Prostate gland (tissue), 2 donors: ENCODE data around the gene ZNF516. TPM values are rescaled to one million over a fixed set of nuclear protein-coding genes. Genes with fewer than 3 reads are reported as not detected.
A peak's percentile ranks its signal among the peaks of the same experiment; 100 is the strongest.

Source experiments
- DNase-seq: peaks from one replicate; pipeline ENCODE4 v3.0.0-alpha.2; 2019; ENCODE audit warnings: low spot score
- H3K27ac ChIP-seq, 2 donors: fragments of 200-600 bp; sonication (generic); 2 replicates each; pipeline ENCODE4 v1.5.1; 2017 to 2019
- H3K27me3 ChIP-seq: fragments of 200-600 bp; sonication (generic); replicated peaks from 2 replicates; pipeline ENCODE4 v1.5.1; 2019; ENCODE audit not compliant: insufficient read depth
- H3K36me3 ChIP-seq, 2 donors: fragments of 200-600 bp; sonication (generic); 1 replicate in 1 of 2; 2 replicates in 1 of 2; pipeline versions ENCODE4 v1.5.1 to v1.8.1; 2017 to 2019
- H3K4me1 ChIP-seq: fragments of 200-600 bp; sonication (generic); replicated peaks from 2 replicates; pipeline ENCODE4 v1.5.1; 2019
- H3K4me3 ChIP-seq, 2 donors: fragments of 200-600 bp; sonication (generic); 2 replicates each; pipeline ENCODE4 v1.5.1; 2017 to 2019
- H3K9me3 ChIP-seq: fragments of 200-600 bp; sonication (generic); 2 replicates; pipeline ENCODE4 v1.5.1; 2017
- CTCF ChIP-seq, 4 experiments: fragments of 200-600 bp in 2 of 4; fragments of 450-650 bp in 2 of 4; sonication (generic) in 2 of 4; IDR thresholded peaks; 1 replicate in 3 of 4; 2 replicates in 1 of 4; pipeline ENCODE4 v1.5.1; 2016 to 2019; ENCODE audit warnings: antibody characterized with exemption in 4 of 4, mild to moderate bottlenecking in 2 of 4, moderate library complexity in 2 of 4
- POLR2A ChIP-seq: fragments of 450-650 bp; IDR thresholded peaks from one replicate; pipeline ENCODE4 v1.6.1; 2016; ENCODE audit warnings: antibody characterized with exemption, mild to moderate bottlenecking
- POLR2AphosphoS5 ChIP-seq: sonication (generic); formaldehyde crosslinking; IDR thresholded peaks from one replicate; pipeline ENCODE4 v1.6.1; 2017; ENCODE audit warnings: antibody characterized with exemption
- WGBS: methylation state at CpG from one replicate; pipeline ENCODE4 v1.1.5; 2018; 5-methylcytosine and 5-hydroxymethylcytosine counted together
- intact Hi-C: fragments of 100-400 bp; cut with DNase I; formaldehyde crosslinking; loops from one replicate; pipeline ENCODE4 v1.14.2; 2022
- total RNA-seq, 2 donors: library from RNA; depleted of rRNA; stranded (reverse); fragments of >200 nt; gene quantifications; one replicate each; pipeline ENCODE4 v1.1.0, GENCODE V29; 2016

Gene ZNF516
- total RNA-seq, 2 donors from 2014 or later, result 25.0 to 158 TPM

- 12% methylated on average over 14 of the region's 14 CpGs for WGBS
- no peaks in the 10 kb centered on the region for H3K4me1 ChIP-seq
- H3K9me3 ChIP-seq, result no peaks in the 10 kb centered on the region
- no peaks in the 10 kb centered on the region for H3K27me3 ChIP-seq
- peak; percentile 79 for DNase-seq
- H3K27ac ChIP-seq, result no peak overlapping the region
- no peaks in the 10 kb centered on the region for H3K36me3 ChIP-seq
- intact Hi-C loops, result loop anchor here (2.0 to 5.0 kb wide), 4 partner anchors 28 to 308 kb away; no protein-coding TSS in a partner anchor
- no peak overlapping the region for H3K4me3 ChIP-seq
- TF ChIP-seq POLR2AphosphoS5 (peak; percentile 54), CTCF (IDR thresholded peaks at IDR 0.05) (peak; percentile 83 to 96 (median 93)), POLR2A (no peak)
Measured at GRCh38 chr18:76398896-76399612, 96.0 kb downstream of the ZNF516 start.

GRCh38 chr18:76398295-76398694, 96.7 kb downstream of the ZNF516 start:
- Histone ChIP-seq H3K9me3 (no peaks in the 10 kb centered on the region), H3K27ac (peak overlapping the region in 1 of 2 donors; percentile 4), H3K4me3 (no peak overlapping the region), H3K4me1 (no peaks in the 10 kb centered on the region), H3K36me3 (no peaks in the 10 kb centered on the region), H3K27me3 (no peaks in the 10 kb centered on the region)
- no peak for DNase-seq
- intact Hi-C loops, result loop anchor here (2.0 to 5.0 kb wide), 4 partner anchors 29 to 309 kb away; no protein-coding TSS in a partner anchor
- TF ChIP-seq POLR2AphosphoS5, result no peak
- TF ChIP-seq POLR2A, result no peak
- TF ChIP-seq CTCF (IDR thresholded peaks at IDR 0.05), result no peak
- whole genome bisulfite sequencing, result 80% methylated on average over 7 of the region's 7 CpGs

GRCh38 chr18:76397631-76398030, 97.4 kb downstream of the ZNF516 start:
- H3K27ac ChIP-seq, result no peak overlapping the region
- WGBS, result 68% methylated on average over 5 of the region's 5 CpGs
- TF ChIP-seq CTCF (IDR thresholded peaks at IDR 0.05) (no peak), POLR2AphosphoS5 (no peak), POLR2A (no peak)
- no peaks in the 10 kb centered on the region for H3K9me3 ChIP-seq
- intact Hi-C loops, result loop anchor here (2.0 to 5.0 kb wide), 4 partner anchors 29 to 310 kb away; no protein-coding TSS in a partner anchor
- no peaks in the 10 kb centered on the region for H3K36me3 ChIP-seq
- H3K4me3 ChIP-seq, result no peak overlapping the region
- H3K27me3 ChIP-seq, result no peaks in the 10 kb centered on the region
- no peaks in the 10 kb centered on the region for H3K4me1 ChIP-seq
- DNase-seq, result no peak

GRCh38 chr18:76396792-76397191, 98.2 kb downstream of the ZNF516 start:
- H3K4me1 ChIP-seq, result no peaks in the 10 kb centered on the region

More at GRCh38 chr18:76396792-76397191, 98.2 kb downstream of the ZNF516 start:
- DNase-seq, result no peak
- Histone ChIP-seq H3K27me3 (no peaks in the 10 kb centered on the region), H3K27ac (no peak overlapping the region), H3K4me3 (no peak overlapping the region), H3K9me3 (no peaks in the 10 kb centered on the region), H3K36me3 (no peaks in the 10 kb centered on the region)
- no peak for TF ChIP-seq POLR2AphosphoS5
- TF ChIP-seq POLR2A, result no peak
- no peak for TF ChIP-seq CTCF (IDR thresholded peaks at IDR 0.05)
- intact Hi-C loops, result loop anchor here (5.0 kb wide), 2 partner anchors 291 to 311 kb away; no protein-coding TSS in a partner anchor
- 80% methylated on average over 9 of the region's 9 CpGs for whole genome bisulfite sequencing
